Esophagus muscularis mucosa (tissue), 4 donors: Measurements from ENCODE around the gene POU3F3. TPM values are rescaled to one million over a fixed set of nuclear protein-coding genes. Genes with fewer than 3 reads are reported as not detected.

Source experiments
- DNase-seq: peaks from one replicate; pipeline ENCODE4 v3.0.0-alpha.2; 2017; ENCODE audit errors: extremely low spot score
- H3K27ac ChIP-seq, 4 donors: fragments of 200-600 bp; sonication (generic); replicated peaks in 1 of 4; 1 replicate in 3 of 4; 2 replicates in 1 of 4; pipeline ENCODE4 v1.5.1; 2016 to 2019; ENCODE audit warnings: mild to moderate bottlenecking in 1 of 4
- H3K27me3 ChIP-seq, 4 donors: fragments of 200-600 bp; sonication (generic); one replicate each; pipeline versions ENCODE4 v1.5.1 to v1.6.0; 2016 to 2019
- H3K36me3 ChIP-seq, 4 donors: fragments of 200-600 bp; sonication (generic); one replicate each; pipeline ENCODE4 v1.5.1; 2016 to 2019
- H3K4me1 ChIP-seq, 4 donors: fragments of 200-600 bp; sonication (generic); one replicate each; pipeline ENCODE4 v1.5.1; 2016 to 2019
- H3K4me3 ChIP-seq, 4 donors: fragments of 200-600 bp; sonication (generic); 1 replicate in 2 of 4; 2 replicates in 2 of 4; pipeline ENCODE4 v1.5.1; 2016 to 2019; ENCODE audit warnings: mild to moderate bottlenecking in 4 of 4, moderate library complexity in 1 of 4
- H3K9me3 ChIP-seq, 4 donors: fragments of 200-600 bp; sonication (generic); 1 replicate in 3 of 4; 2 replicates in 1 of 4; pipeline ENCODE4 v1.5.1; 2016 to 2019
- CTCF ChIP-seq, 3 experiments: fragments of 200-600 bp in 2 of 3; fragments of 450-650 bp in 1 of 3; sonication (generic) in 2 of 3; IDR thresholded peaks; one replicate each; pipeline ENCODE4 v1.5.1; 2017 to 2019; ENCODE audit warnings: antibody characterized with exemption in 3 of 3, mild to moderate bottlenecking in 2 of 3, moderate library complexity in 1 of 3
- EP300 ChIP-seq: sonication (generic); formaldehyde crosslinking; IDR thresholded peaks from one replicate; pipeline ENCODE4 v1.6.1; 2017; ENCODE audit warnings: antibody characterized with exemption
- POLR2A ChIP-seq: fragments of 450-650 bp; IDR thresholded peaks from one replicate; pipeline ENCODE4 v1.6.1; 2017; ENCODE audit warnings: antibody characterized with exemption, moderate library complexity, mild to moderate bottlenecking, low read depth
- POLR2AphosphoS5 ChIP-seq, 2 donors: sonication (generic); formaldehyde crosslinking; IDR thresholded peaks; one replicate each; pipeline ENCODE4 v1.6.1; 2017; ENCODE audit warnings: antibody characterized with exemption in 2 of 2
- WGBS: methylation state at CpG from one replicate; pipeline ENCODE4 v1.1.5; 2018; 5-methylcytosine and 5-hydroxymethylcytosine counted together
- intact Hi-C: fragments of 100-400 bp; cut with DNase I; formaldehyde crosslinking; loops from one replicate; pipeline ENCODE4 v1.15.1; 2023
- total RNA-seq, 4 donors: library from RNA; depleted of rRNA; stranded (reverse); fragments of >200 nt; gene quantifications; one replicate each; pipeline versions ENCODE4 v1.1.0 to v1.2.1, GENCODE V29; 2016

Gene POU3F3
- total RNA-seq, 4 donors from 2014 or later: 0.11 TPM; not detected in 3

GRCh38 chr2:104883357-104883756 lies 29.4 kb downstream of the POU3F3 start:
- intact Hi-C loops: no loop called here
- H3K4me1 ChIP-seq: no peaks in the 10 kb centered on the region
- no peaks in the 10 kb centered on the region for H3K36me3 ChIP-seq
- H3K4me3 ChIP-seq: no peak overlapping the region
- TF ChIP-seq POLR2AphosphoS5 (IDR thresholded peaks at IDR 0.05) (no peak), POLR2A (no peak), CTCF (IDR thresholded peaks at IDR 0.05) (no peak), EP300 (no peak)
- no peak overlapping the region for H3K27ac ChIP-seq
- no peaks in the 10 kb centered on the region for H3K9me3 ChIP-seq
- DNase-seq: no peak
- WGBS: 45% methylated on average over 3 of the region's 3 CpGs
- peaks cover 0 to 84% (median 2%) of the 10 kb centered on the region in 4 donors for H3K27me3 ChIP-seq

- DNase-seq: no peak
- Histone ChIP-seq H3K27me3 (peaks cover 0 to 69% (median 2%) of the 10 kb centered on the region in 4 donors), H3K4me3 (no peak overlapping the region), H3K4me1 (no peaks in the 10 kb centered on the region), H3K36me3 (no peaks in the 10 kb centered on the region), H3K27ac (no peak overlapping the region), H3K9me3 (no peaks in the 10 kb centered on the region)
- WGBS: 73% methylated on average over 5 of the region's 5 CpGs
- no peak for TF ChIP-seq POLR2A
- TF ChIP-seq CTCF (IDR thresholded peaks at IDR 0.05): no peak
- no peak for TF ChIP-seq POLR2AphosphoS5 (IDR thresholded peaks at IDR 0.05)
- intact Hi-C loops: no loop called here
These were observed 31.3 kb downstream of the POU3F3 start for GRCh38 chr2:104885119-104885782.

- Histone ChIP-seq H3K4me1 (no peaks in the 10 kb centered on the region), H3K4me3 (no peak overlapping the region), H3K27me3 (peaks cover 0 to 49% (median 0%) of the 10 kb centered on the region in 4 donors), H3K36me3 (no peaks in the 10 kb centered on the region), H3K9me3 (no peaks in the 10 kb centered on the region), H3K27ac (no peak overlapping the region)
- TF ChIP-seq POLR2AphosphoS5 (IDR thresholded peaks at IDR 0.05): no peak
- TF ChIP-seq POLR2A: no peak
- no peak for TF ChIP-seq EP300
- WGBS: 90% methylated on average over 6 of the region's 6 CpGs
- DNase-seq: no peak
- intact Hi-C loops: no loop called here
These were observed 33.8 kb downstream of the POU3F3 start for GRCh38 chr2:104887676-104888075.

- no peaks in the 10 kb centered on the region for H3K9me3 ChIP-seq
- TF ChIP-seq EP300 (no peak), POLR2A (no peak), POLR2AphosphoS5 (IDR thresholded peaks at IDR 0.05) (no peak), CTCF (IDR thresholded peaks at IDR 0.05) (no peak)
- DNase-seq: no peak
- H3K27ac ChIP-seq: no peak overlapping the region
- WGBS: 71% methylated on average over 7 of the region's 7 CpGs
- H3K27me3 ChIP-seq: peaks cover 0 to 49% (median 0%) of the 10 kb centered on the region in 4 donors
- intact Hi-C loops: no loop called here
- no peaks in the 10 kb centered on the region for H3K36me3 ChIP-seq
- H3K4me1 ChIP-seq: no peaks in the 10 kb centered on the region
- H3K4me3 ChIP-seq: no peak overlapping the region
These were observed 34.8 kb downstream of the POU3F3 start for GRCh38 chr2:104888489-104889258.

- H3K27me3 ChIP-seq: peaks cover 0 to 46% (median 0%) of the 10 kb centered on the region in 4 donors
- TF ChIP-seq POLR2A: no peak
- TF ChIP-seq EP300: no peak
- TF ChIP-seq POLR2AphosphoS5 (IDR thresholded peaks at IDR 0.05): no peak
- no peak for TF ChIP-seq CTCF (IDR thresholded peaks at IDR 0.05)
- no peak overlapping the region for H3K27ac ChIP-seq
- no peak overlapping the region for H3K4me3 ChIP-seq
- H3K4me1 ChIP-seq: no peaks in the 10 kb centered on the region
- 61% methylated on average over 8 of the region's 8 CpGs for WGBS
- no peaks in the 10 kb centered on the region for H3K9me3 ChIP-seq
- no peak for DNase-seq
- H3K36me3 ChIP-seq: no peaks in the 10 kb centered on the region
- intact Hi-C loops: no loop called here
These were observed 35.5 kb downstream of the POU3F3 start for GRCh38 chr2:104889291-104889959.
